Caco-2 (cell line): ENCODE measurements around the gene MSL3B.

Source experiments
- BruUV-seq: library from RNA; stranded (reverse); fragments of 400-500 nt; replicated peaks from 2 replicates; lab custom pipeline; 2021; lab: Mats Ljungman, UMichigan
- CTCF ChIA-PET: fragments of 300-600 bp; sonication (Branson Sonifier 250); formaldehyde crosslinking; loops from one replicate; lab custom pipeline; 2022; ENCODE audit warnings: antibody characterized with exemption; lab: Charles Lee
- POLR2A ChIA-PET: fragments of 300-600 bp; sonication (Branson Sonifier 250); formaldehyde crosslinking; loops from one replicate; lab custom pipeline; 2022; ENCODE audit warnings: antibody characterized with exemption; lab: Charles Lee
- DNase-seq, 2 experiments: peaks; one replicate each; pipeline versions ENCODE4 v3.0.0 to v3.0.0-alpha.2; 2020 to 2022
- H3K27me3 ChIP-seq: replicated peaks from 2 replicates; pipeline ENCODE4 v1.6.0; 2011; ENCODE audit warnings: low read length; ENCODE audit not compliant: control insufficient read depth, insufficient read depth
- H3K36me3 ChIP-seq: 2 replicates; pipeline ENCODE4 v1.5.1; 2011; ENCODE audit warnings: low read length; ENCODE audit not compliant: control insufficient read depth, insufficient read depth
- H3K4me1 ChIP-seq: fragments of 250-450 bp; sonication (Bioruptor Pico); 2 replicates; pipeline ENCODE4 v1.5.1; 2020; ENCODE audit warnings: mild to moderate bottlenecking
- H3K4me3 ChIP-seq: 2 replicates; pipeline ENCODE4 v1.5.1; 2011; ENCODE audit warnings: low read depth, mild to moderate bottlenecking, control low read depth, low read length
- H3K9me3 ChIP-seq: fragments of 250-450 bp; sonication (Bioruptor Pico); 2 replicates; pipeline ENCODE4 v1.5.1; 2020; ENCODE audit warnings: mild to moderate bottlenecking, moderate library complexity
- H3K27ac Mint-ChIP-seq: one replicate; pipeline ENCODE4 v1.8.0; 2022; ENCODE audit warnings: mixed read lengths; ENCODE audit not compliant: unreplicated experiment
- H3K27me3 Mint-ChIP-seq: one replicate; pipeline ENCODE4 v1.8.0; 2022; ENCODE audit warnings: mixed read lengths; ENCODE audit not compliant: insufficient read depth, unreplicated experiment
- H3K36me3 Mint-ChIP-seq: one replicate; pipeline ENCODE4 v1.8.0; 2022; ENCODE audit warnings: mild to moderate bottlenecking, mixed read lengths; ENCODE audit not compliant: insufficient read depth, unreplicated experiment
- H3K4me1 Mint-ChIP-seq: one replicate; pipeline ENCODE4 v1.8.0; 2022; ENCODE audit warnings: low read depth, mixed read lengths; ENCODE audit not compliant: unreplicated experiment
- H3K4me3 Mint-ChIP-seq: one replicate; pipeline ENCODE4 v1.8.0; 2022; ENCODE audit warnings: mild to moderate bottlenecking, moderate library complexity, mixed read lengths; ENCODE audit not compliant: unreplicated experiment
- H3K9me3 Mint-ChIP-seq: one replicate; pipeline ENCODE4 v1.8.0; 2022; ENCODE audit warnings: mixed read lengths; ENCODE audit not compliant: unreplicated experiment
- intact Hi-C: fragments of 100-400 bp; cut with micrococcal nuclease; formaldehyde crosslinking; loops from one replicate; pipeline ENCODE4 v1.10.0; 2022; ENCODE audit not compliant: unreplicated experiment
- TF ChIP-seq, protein P1 (sequence below), 2 experiments: fragments of 200-600 bp in 1 of 2; IDR thresholded peaks; 1 replicate in 1 of 2; 2 replicates in 1 of 2; pipeline versions ENCODE4 v1.5.1 to v1.8.0; 2011 to 2022; ENCODE audit warnings: antibody characterized with exemption in 1 of 2, control low read depth in 1 of 2, inconsistent platforms in 1 of 2, low read depth in 1 of 2, low read length in 1 of 2, mild to moderate bottlenecking in 1 of 2, moderate library complexity in 1 of 2; ENCODE audit not compliant: insufficient read depth in 1 of 2, severe bottlenecking in 1 of 2, unreplicated experiment in 1 of 2

The MSL3B gene

DNA sequence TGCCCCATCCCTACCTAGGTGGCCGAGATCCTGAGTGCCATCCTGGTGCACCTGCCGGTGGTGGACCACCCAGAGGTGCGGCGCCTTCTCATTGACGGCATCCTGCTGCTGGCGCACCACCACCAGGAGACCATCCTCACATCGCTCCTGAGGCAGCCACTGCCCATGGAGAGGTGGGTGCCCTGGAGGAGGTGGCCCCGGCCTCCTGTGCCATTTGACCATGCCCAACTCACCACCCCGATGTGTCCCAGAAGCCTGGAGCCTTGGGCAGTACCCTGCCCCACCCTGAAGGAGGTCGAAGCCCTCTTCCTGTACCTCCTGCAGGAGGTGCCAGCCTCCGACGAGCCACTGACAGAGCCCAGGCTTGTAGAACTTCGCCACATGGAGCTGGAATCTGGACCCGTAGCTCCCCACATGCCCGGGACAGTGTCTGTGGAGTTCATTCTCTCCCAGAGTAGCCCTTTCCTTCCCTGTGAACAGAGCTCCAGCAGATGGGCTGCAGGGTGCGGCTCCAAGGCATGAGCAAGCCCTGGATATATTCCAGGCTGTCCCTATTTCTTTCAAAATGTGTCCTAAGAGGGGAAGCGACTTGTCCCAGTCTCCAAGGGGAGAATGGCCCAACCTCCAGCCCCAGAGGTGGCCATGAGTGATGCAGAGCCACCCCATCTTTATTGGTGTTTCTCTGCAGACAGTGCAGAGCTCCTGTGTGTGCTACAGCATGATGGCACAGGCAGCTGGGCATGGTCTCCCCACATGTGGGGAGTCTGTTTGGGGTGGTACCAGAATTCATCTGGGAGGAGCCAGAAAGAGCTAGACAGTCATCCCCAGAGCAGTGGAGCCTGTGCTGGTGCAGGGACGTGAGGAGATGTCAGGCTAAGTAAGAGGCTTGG is 48.1 kb downstream of the MSL3B start:
- no peaks in the 10 kb centered on the region for H3K27me3 Mint-ChIP-seq
- H3K4me1 ChIP-seq = no peaks in the 10 kb centered on the region
- no peaks in the 10 kb centered on the region for H3K4me1 Mint-ChIP-seq
- no peak overlapping the region for H3K4me3 ChIP-seq
- no peaks in the 10 kb centered on the region for H3K9me3 Mint-ChIP-seq
- no peak overlapping the region for H3K27ac Mint-ChIP-seq
- ChIA-PET CTCF (no interaction called here), POLR2A (no interaction called here)
- TF ChIP-seq, protein P1, sequence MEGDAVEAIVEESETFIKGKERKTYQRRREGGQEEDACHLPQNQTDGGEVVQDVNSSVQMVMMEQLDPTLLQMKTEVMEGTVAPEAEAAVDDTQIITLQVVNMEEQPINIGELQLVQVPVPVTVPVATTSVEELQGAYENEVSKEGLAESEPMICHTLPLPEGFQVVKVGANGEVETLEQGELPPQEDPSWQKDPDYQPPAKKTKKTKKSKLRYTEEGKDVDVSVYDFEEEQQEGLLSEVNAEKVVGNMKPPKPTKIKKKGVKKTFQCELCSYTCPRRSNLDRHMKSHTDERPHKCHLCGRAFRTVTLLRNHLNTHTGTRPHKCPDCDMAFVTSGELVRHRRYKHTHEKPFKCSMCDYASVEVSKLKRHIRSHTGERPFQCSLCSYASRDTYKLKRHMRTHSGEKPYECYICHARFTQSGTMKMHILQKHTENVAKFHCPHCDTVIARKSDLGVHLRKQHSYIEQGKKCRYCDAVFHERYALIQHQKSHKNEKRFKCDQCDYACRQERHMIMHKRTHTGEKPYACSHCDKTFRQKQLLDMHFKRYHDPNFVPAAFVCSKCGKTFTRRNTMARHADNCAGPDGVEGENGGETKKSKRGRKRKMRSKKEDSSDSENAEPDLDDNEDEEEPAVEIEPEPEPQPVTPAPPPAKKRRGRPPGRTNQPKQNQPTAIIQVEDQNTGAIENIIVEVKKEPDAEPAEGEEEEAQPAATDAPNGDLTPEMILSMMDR (IDR thresholded peaks at IDR 0.05; ENCODE audit: insufficient read depth in 1 of 2, low read depth in 1 of 2, low read length in 1 of 2, severe bottlenecking in 1 of 2, unreplicated experiment in 1 of 2) = no peak
- no peaks in the 10 kb centered on the region for H3K36me3 Mint-ChIP-seq
- H3K36me3 ChIP-seq = no peaks in the 10 kb centered on the region
- no peak for DNase-seq
- no peaks in the 10 kb centered on the region for H3K27me3 ChIP-seq
- no peaks in the 10 kb centered on the region for H3K9me3 ChIP-seq
- intact Hi-C loops = no loop called here
- BruUV-seq = no TSS peak
- no peak overlapping the region for H3K4me3 Mint-ChIP-seq

DNA sequence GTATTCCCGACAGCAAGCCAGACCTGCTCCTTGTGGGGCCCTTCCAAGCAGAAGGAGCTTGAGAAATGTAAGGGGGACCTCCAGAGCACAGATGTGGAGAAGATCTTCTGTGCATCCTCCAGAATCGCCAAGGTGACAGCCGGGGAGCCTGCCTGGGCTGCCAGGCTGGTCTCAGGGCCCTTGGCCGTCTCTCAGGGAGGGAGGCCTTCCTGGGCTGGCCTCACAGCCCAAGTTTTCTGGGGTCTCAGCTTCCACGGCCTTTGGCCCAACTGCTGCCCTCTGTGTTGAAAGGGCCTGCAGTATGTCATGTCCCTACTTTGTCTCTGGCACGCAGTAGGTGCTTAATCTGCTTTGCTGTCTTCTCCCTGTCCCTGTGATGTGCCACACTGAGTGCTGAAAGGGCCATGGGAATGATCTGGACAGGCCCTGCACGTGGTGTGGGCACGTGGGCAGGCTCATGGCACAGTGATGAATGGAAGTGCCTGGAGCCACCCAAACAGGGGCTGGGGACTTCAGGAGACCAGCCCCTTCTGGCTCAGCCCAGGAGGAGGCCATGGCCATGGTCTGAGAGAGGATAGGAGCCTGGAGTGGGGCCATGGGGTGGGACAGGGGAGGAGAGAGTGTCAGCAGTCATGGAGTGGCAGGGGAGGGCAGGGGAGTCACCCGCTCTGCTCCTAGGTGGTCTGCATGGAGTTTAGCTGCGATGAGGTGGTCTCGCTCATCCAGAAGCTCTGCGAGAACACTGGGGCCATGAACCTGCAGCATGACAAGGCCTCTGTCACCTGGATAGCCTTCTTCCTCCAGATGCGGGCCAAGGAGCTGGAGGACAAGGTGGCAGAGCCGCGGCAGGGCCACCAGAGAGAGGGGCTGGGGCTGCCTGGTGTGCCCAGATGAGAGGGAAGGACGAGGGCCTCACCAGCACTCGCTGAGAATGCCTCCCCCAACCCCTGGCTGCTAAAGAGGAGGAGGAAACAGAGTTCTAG is 49.3 kb downstream of the MSL3B start:
- no TSS peak for BruUV-seq
- H3K4me1 ChIP-seq = no peaks in the 10 kb centered on the region
- H3K36me3 Mint-ChIP-seq = no peaks in the 10 kb centered on the region
- no peaks in the 10 kb centered on the region for H3K27me3 ChIP-seq
- no peaks in the 10 kb centered on the region for H3K4me1 Mint-ChIP-seq
- TF ChIP-seq, protein P1 (IDR thresholded peaks at IDR 0.05; ENCODE audit: insufficient read depth in 1 of 2, low read depth in 1 of 2, low read length in 1 of 2, severe bottlenecking in 1 of 2, unreplicated experiment in 1 of 2) = no peak
- H3K4me3 ChIP-seq = no peak overlapping the region
- H3K9me3 ChIP-seq = no peaks in the 10 kb centered on the region
- no peak overlapping the region for H3K4me3 Mint-ChIP-seq
- intact Hi-C loops = no loop called here
- DNase-seq = no peak
- CTCF ChIA-PET = no interaction called here
- no peaks in the 10 kb centered on the region for H3K9me3 Mint-ChIP-seq
- POLR2A ChIA-PET = no interaction called here
- no peak overlapping the region for H3K27ac Mint-ChIP-seq
- no peaks in the 10 kb centered on the region for H3K27me3 Mint-ChIP-seq
- no peaks in the 10 kb centered on the region for H3K36me3 ChIP-seq

DNA sequence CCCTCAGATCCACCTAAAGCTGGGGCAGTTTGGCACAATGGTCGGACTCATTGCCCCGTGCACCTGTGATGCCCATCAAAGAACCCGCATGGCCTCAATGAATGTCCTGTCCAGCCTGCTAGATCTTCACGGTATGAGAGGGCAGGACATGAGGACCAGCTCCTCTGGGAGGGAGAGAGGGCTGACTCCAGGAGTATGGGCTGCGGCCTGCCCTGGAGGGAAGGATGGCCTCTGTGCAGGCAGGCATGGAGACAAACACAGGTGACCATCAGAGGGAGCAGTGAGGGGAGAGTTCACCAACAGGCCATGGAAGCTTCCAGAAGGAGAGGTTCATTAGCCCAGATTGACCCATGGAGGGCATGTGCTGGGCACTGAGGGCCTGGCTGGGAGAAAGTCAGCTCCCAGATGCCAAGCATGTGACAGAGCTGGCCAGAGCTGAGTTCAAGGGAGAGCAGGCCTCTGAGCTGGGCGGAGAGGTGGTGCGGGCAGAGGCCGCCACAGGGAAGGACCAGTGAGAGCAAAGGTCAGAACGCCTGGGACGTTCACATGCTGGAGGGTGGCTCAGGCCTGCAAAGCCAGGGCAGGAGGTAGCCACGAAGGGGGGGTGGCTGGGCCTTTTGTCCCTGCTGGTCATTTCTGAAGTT is 50.1 kb downstream of the MSL3B start:
- no peak for DNase-seq
- ChIA-PET POLR2A (no interaction called here), CTCF (no interaction called here)

More for the DNA sequence above, 50.1 kb downstream of the MSL3B start:
- no peaks in the 10 kb centered on the region for H3K9me3 Mint-ChIP-seq
- no peak overlapping the region for H3K27ac Mint-ChIP-seq
- no peaks in the 10 kb centered on the region for H3K4me1 Mint-ChIP-seq
- Histone ChIP-seq H3K4me1 (no peaks in the 10 kb centered on the region), H3K4me3 (no peak overlapping the region), H3K36me3 (no peaks in the 10 kb centered on the region), H3K9me3 (no peaks in the 10 kb centered on the region), H3K27me3 (no peaks in the 10 kb centered on the region)
- BruUV-seq = no TSS peak
- no peak overlapping the region for H3K4me3 Mint-ChIP-seq
- no peaks in the 10 kb centered on the region for H3K27me3 Mint-ChIP-seq
- no peaks in the 10 kb centered on the region for H3K36me3 Mint-ChIP-seq
- intact Hi-C loops = no loop called here
- TF ChIP-seq, protein P1 (IDR thresholded peaks at IDR 0.05; ENCODE audit: insufficient read depth in 1 of 2, low read depth in 1 of 2, low read length in 1 of 2, severe bottlenecking in 1 of 2, unreplicated experiment in 1 of 2) = no peak
